HCT116 (cell line): ENCODE results near the gene DDB1.

Experiments used
- POLR2A ChIP-seq: IDR thresholded peaks from 2 replicates; pipeline ENCODE4 v1.7.0; 2011; ENCODE audit warnings: borderline replicate concordance; ENCODE audit not compliant: insufficient read depth, insufficient read length; ENCODE audit errors: extremely low read depth
- ZNF274 ChIP-seq: fragments of 200-500 bp; sonication (Bioruptor generic); IDR thresholded peaks from 2 replicates; pipeline ENCODE4 v1.6.1; 2014; ENCODE audit warnings: mild to moderate bottlenecking, low read depth, low read length, inconsistent platforms
- TF ChIP-seq, protein P1 (sequence below), 3 experiments: fragments of 200-600 bp in 1 of 3; sonication (generic) in 1 of 3; IDR thresholded peaks in 2 of 3; conservative IDR thresholded peaks in 1 of 3; 2 replicates each; pipeline ENCODE4 v1.5.1; 2012 to 2017; ENCODE audit warnings: low read depth in 2 of 3, low read length in 2 of 3, antibody characterized with exemption in 1 of 3, borderline replicate concordance in 1 of 3, control low read depth in 1 of 3, mild to moderate bottlenecking in 1 of 3, mixed read lengths in 1 of 3, mixed run types in 1 of 3, moderate library complexity in 1 of 3; ENCODE audit not compliant: insufficient read depth in 1 of 3

DNA sequence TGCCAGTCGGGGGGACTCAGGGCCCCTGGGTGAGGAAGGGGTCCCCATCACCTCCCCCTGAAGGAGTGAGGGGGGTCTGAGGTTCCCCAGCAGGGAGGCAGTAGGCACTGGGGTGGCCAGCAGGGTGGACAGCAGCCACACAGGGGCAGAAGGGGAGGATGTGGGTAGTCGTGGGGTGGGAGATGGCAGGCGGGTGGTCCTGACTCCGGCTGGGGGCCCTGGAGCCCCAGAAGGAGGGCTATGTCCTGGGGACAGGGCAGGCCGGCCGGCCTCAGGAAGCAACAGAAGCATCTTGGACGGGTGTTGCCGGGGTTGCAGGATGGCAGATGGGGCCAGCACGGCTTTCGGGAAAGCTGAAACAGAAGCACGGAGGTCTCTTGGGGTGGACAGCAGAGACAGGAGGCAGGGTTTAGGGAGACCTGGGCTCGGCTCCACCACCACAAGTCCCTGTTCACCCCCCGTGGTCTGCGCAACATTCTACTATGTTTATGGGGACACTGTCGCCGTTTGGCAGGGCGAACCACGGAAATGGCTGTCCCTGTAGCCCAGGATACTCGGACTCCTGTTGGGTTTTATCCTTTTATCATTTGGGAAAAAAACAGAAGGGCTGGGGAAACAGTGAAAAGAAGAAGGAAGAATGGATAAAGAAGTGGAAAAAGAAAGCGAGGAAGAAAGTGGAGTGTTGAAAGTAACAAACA lies 51.9 kb downstream of the DDB1 start:
- TF ChIP-seq POLR2A (no peak), ZNF274 (no peak)
- TF ChIP-seq, protein P1, sequence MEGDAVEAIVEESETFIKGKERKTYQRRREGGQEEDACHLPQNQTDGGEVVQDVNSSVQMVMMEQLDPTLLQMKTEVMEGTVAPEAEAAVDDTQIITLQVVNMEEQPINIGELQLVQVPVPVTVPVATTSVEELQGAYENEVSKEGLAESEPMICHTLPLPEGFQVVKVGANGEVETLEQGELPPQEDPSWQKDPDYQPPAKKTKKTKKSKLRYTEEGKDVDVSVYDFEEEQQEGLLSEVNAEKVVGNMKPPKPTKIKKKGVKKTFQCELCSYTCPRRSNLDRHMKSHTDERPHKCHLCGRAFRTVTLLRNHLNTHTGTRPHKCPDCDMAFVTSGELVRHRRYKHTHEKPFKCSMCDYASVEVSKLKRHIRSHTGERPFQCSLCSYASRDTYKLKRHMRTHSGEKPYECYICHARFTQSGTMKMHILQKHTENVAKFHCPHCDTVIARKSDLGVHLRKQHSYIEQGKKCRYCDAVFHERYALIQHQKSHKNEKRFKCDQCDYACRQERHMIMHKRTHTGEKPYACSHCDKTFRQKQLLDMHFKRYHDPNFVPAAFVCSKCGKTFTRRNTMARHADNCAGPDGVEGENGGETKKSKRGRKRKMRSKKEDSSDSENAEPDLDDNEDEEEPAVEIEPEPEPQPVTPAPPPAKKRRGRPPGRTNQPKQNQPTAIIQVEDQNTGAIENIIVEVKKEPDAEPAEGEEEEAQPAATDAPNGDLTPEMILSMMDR (IDR thresholded peaks at IDR 0.05 in 2 of 3, conservative IDR thresholded peaks at IDR 0.05 in 1 of 3; ENCODE audit: borderline replicate concordance in 1 of 3, insufficient read depth in 1 of 3, low read depth in 2 of 3, low read length in 2 of 3), result no peak
